ENCODE results near the gene PTPRG. TPM values are rescaled to one million over a fixed set of nuclear protein-coding genes. Genes with fewer than 3 reads are reported as not detected.

The PTPRG gene
- total RNA-seq, 2 experiments from 2014 or later, result not detected

GRCh38 chr3:61990327-61991027 lies 429.1 kb downstream of the PTPRG start:
- no peaks in the 10 kb centered on the region for H3K36me3 Mint-ChIP-seq (ENCODE audit: low read depth)
- no peak overlapping the region for H3K4me3 Mint-ChIP-seq

GRCh38 chr3:61991706-61992105 lies 430.3 kb downstream of the PTPRG start:
- no peaks in the 10 kb centered on the region for H3K9me3 Mint-ChIP-seq (ENCODE audit: insufficient read depth)
- ChIA-PET POLR2A (no interaction called here), CTCF (no interaction called here)
- no peak for ATAC-seq
- no peak overlapping the region for H3K4me3 Mint-ChIP-seq
- no peaks in the 10 kb centered on the region for H3K4me1 Mint-ChIP-seq (ENCODE audit: low read depth)
- H3K36me3 Mint-ChIP-seq (ENCODE audit: low read depth), result no peaks in the 10 kb centered on the region
- no peak overlapping the region for H3K27ac Mint-ChIP-seq
- H3K27me3 Mint-ChIP-seq (ENCODE audit: low read depth), result no peaks in the 10 kb centered on the region
- no peak for DNase-seq

More at GRCh38 chr3:61990327-61991027, 429.1 kb downstream of the PTPRG start:
- ATAC-seq, result no peak
- no peak for DNase-seq
- Mint-ChIP-seq H3K9me3 (ENCODE audit: insufficient read depth) (no peaks in the 10 kb centered on the region), H3K4me1 (ENCODE audit: low read depth) (no peaks in the 10 kb centered on the region), H3K27me3 (ENCODE audit: low read depth) (no peaks in the 10 kb centered on the region), H3K27ac (no peak overlapping the region)
- ChIA-PET POLR2A (interaction anchor here (0.6 kb wide), 1 partner anchor 15 kb away, joined by 4 read pairs; no protein-coding TSS in a partner anchor), CTCF (no interaction called here)

GRCh38 chr3:61996366-61996765 lies 435.0 kb downstream of the PTPRG start:
- DNase-seq, result no peak
- no peak overlapping the region for H3K27ac Mint-ChIP-seq
- H3K4me3 Mint-ChIP-seq, result no peak overlapping the region
- no peaks in the 10 kb centered on the region for H3K9me3 Mint-ChIP-seq (ENCODE audit: insufficient read depth)
- ATAC-seq, result no peak
- POLR2A ChIA-PET, result no interaction called here
- H3K4me1 Mint-ChIP-seq (ENCODE audit: low read depth), result no peaks in the 10 kb centered on the region
- no peaks in the 10 kb centered on the region for H3K36me3 Mint-ChIP-seq (ENCODE audit: low read depth)
- CTCF ChIA-PET, result no interaction called here
- H3K27me3 Mint-ChIP-seq (ENCODE audit: low read depth), result no peaks in the 10 kb centered on the region

- Mint-ChIP-seq H3K27me3 (ENCODE audit: low read depth) (no peaks in the 10 kb centered on the region), H3K36me3 (ENCODE audit: low read depth) (no peaks in the 10 kb centered on the region), H3K4me3 (no peak overlapping the region), H3K27ac (no peak overlapping the region), H3K9me3 (ENCODE audit: insufficient read depth) (no peaks in the 10 kb centered on the region), H3K4me1 (ENCODE audit: low read depth) (no peaks in the 10 kb centered on the region)
- ChIA-PET POLR2A (no interaction called here), CTCF (no interaction called here)
- DNase-seq (no peak), ATAC-seq (no peak)
These were observed 435.7 kb downstream of the PTPRG start for GRCh38 chr3:61997101-61997500.

- no peak overlapping the region for H3K4me3 Mint-ChIP-seq
- no peak for DNase-seq
- CTCF ChIA-PET, result no interaction called here
These were observed 442.5 kb downstream of the PTPRG start for GRCh38 chr3:62003835-62004234.

GRCh38 chr3:62007036-62007435 lies 445.7 kb downstream of the PTPRG start:
- no peak overlapping the region for H3K4me3 Mint-ChIP-seq
- DNase-seq, result no peak
- no peaks in the 10 kb centered on the region for H3K4me1 Mint-ChIP-seq (ENCODE audit: low read depth)
- POLR2A ChIA-PET, result no interaction called here
- CTCF ChIA-PET, result no interaction called here
- no peak overlapping the region for H3K27ac Mint-ChIP-seq
- no peaks in the 10 kb centered on the region for H3K36me3 Mint-ChIP-seq (ENCODE audit: low read depth)
- no peaks in the 10 kb centered on the region for H3K9me3 Mint-ChIP-seq (ENCODE audit: insufficient read depth)
- ATAC-seq, result no peak
- no peaks in the 10 kb centered on the region for H3K27me3 Mint-ChIP-seq (ENCODE audit: low read depth)

More at GRCh38 chr3:62003835-62004234, 442.5 kb downstream of the PTPRG start:
- Mint-ChIP-seq H3K9me3 (ENCODE audit: insufficient read depth) (no peaks in the 10 kb centered on the region), H3K36me3 (ENCODE audit: low read depth) (no peaks in the 10 kb centered on the region), H3K4me1 (ENCODE audit: low read depth) (no peaks in the 10 kb centered on the region), H3K27me3 (ENCODE audit: low read depth) (no peaks in the 10 kb centered on the region), H3K27ac (no peak overlapping the region)
- POLR2A ChIA-PET, result no interaction called here
- ATAC-seq, result no peak

GRCh38 chr3:62010989-62011388 lies 449.6 kb downstream of the PTPRG start:
- ChIA-PET CTCF (no interaction called here), POLR2A (no interaction called here)
- Mint-ChIP-seq H3K4me1 (ENCODE audit: low read depth) (no peaks in the 10 kb centered on the region), H3K27me3 (ENCODE audit: low read depth) (no peaks in the 10 kb centered on the region), H3K4me3 (no peak overlapping the region), H3K27ac (no peak overlapping the region), H3K9me3 (ENCODE audit: insufficient read depth) (no peaks in the 10 kb centered on the region), H3K36me3 (ENCODE audit: low read depth) (no peaks in the 10 kb centered on the region)
- DNase-seq (no peak), ATAC-seq (no peak)

- Mint-ChIP-seq H3K9me3 (ENCODE audit: insufficient read depth) (no peaks in the 10 kb centered on the region), H3K4me1 (ENCODE audit: low read depth) (no peaks in the 10 kb centered on the region), H3K4me3 (no peak overlapping the region), H3K36me3 (ENCODE audit: low read depth) (no peaks in the 10 kb centered on the region), H3K27ac (no peak overlapping the region), H3K27me3 (ENCODE audit: low read depth) (no peaks in the 10 kb centered on the region)
- POLR2A ChIA-PET, result no interaction called here
- no peak for DNase-seq
- ATAC-seq, result no peak
- CTCF ChIA-PET, result no interaction called here
These were observed 450.3 kb downstream of the PTPRG start for GRCh38 chr3:62011666-62012065.

GRCh38 chr3:62013951-62014350 lies 452.6 kb downstream of the PTPRG start:
- no peaks in the 10 kb centered on the region for H3K36me3 Mint-ChIP-seq (ENCODE audit: low read depth)
- no peaks in the 10 kb centered on the region for H3K27me3 Mint-ChIP-seq (ENCODE audit: low read depth)
- no peak overlapping the region for H3K27ac Mint-ChIP-seq
- ChIA-PET CTCF (no interaction called here), POLR2A (no interaction called here)
- ATAC-seq (no peak), DNase-seq (no peak)
- H3K4me1 Mint-ChIP-seq (ENCODE audit: low read depth), result no peaks in the 10 kb centered on the region
- peaks cover 3% of the 10 kb centered on the region for H3K9me3 Mint-ChIP-seq (ENCODE audit: insufficient read depth)
- no peak overlapping the region for H3K4me3 Mint-ChIP-seq

- H3K27ac Mint-ChIP-seq, result no peak overlapping the region
- no peak overlapping the region for H3K4me3 Mint-ChIP-seq
- ATAC-seq (no peak), DNase-seq (no peak)
- no peaks in the 10 kb centered on the region for H3K36me3 Mint-ChIP-seq (ENCODE audit: low read depth)
- CTCF ChIA-PET, result no interaction called here
- no peaks in the 10 kb centered on the region for H3K4me1 Mint-ChIP-seq (ENCODE audit: low read depth)
- no peaks in the 10 kb centered on the region for H3K27me3 Mint-ChIP-seq (ENCODE audit: low read depth)
- peaks cover 3% of the 10 kb centered on the region for H3K9me3 Mint-ChIP-seq (ENCODE audit: insufficient read depth)
- POLR2A ChIA-PET, result no interaction called here
These were observed 453.7 kb downstream of the PTPRG start for GRCh38 chr3:62015111-62015510.

- no peak overlapping the region for H3K27ac Mint-ChIP-seq
- H3K4me3 Mint-ChIP-seq, result no peak overlapping the region
- H3K4me1 Mint-ChIP-seq (ENCODE audit: low read depth), result no peaks in the 10 kb centered on the region
- CTCF ChIA-PET, result no interaction called here
- no peaks in the 10 kb centered on the region for H3K36me3 Mint-ChIP-seq (ENCODE audit: low read depth)
- peaks cover 3% of the 10 kb centered on the region for H3K27me3 Mint-ChIP-seq (ENCODE audit: low read depth)
- POLR2A ChIA-PET, result interaction anchor here (0.6 kb wide), 1 partner anchor 1451 kb away, joined by 3 read pairs; no protein-coding TSS in a partner anchor
- ATAC-seq, result no peak
- H3K9me3 Mint-ChIP-seq (ENCODE audit: insufficient read depth), result peaks cover 3% of the 10 kb centered on the region
- DNase-seq, result no peak
These were observed 458.5 kb downstream of the PTPRG start for GRCh38 chr3:62019906-62020305.

GRCh38 chr3:62020706-62021105 lies 459.3 kb downstream of the PTPRG start:
- Mint-ChIP-seq H3K9me3 (ENCODE audit: insufficient read depth) (peaks cover 3% of the 10 kb centered on the region), H3K4me3 (no peak overlapping the region), H3K27me3 (ENCODE audit: low read depth) (peaks cover 3% of the 10 kb centered on the region)

GRCh38 chr3:62022312-62022711 lies 460.9 kb downstream of the PTPRG start:
- DNase-seq (no peak), ATAC-seq (no peak)
- H3K4me3 Mint-ChIP-seq, result no peak overlapping the region
- POLR2A ChIA-PET, result no interaction called here
- CTCF ChIA-PET, result no interaction called here
- no peak overlapping the region for H3K27ac Mint-ChIP-seq
- peaks cover 3% of the 10 kb centered on the region for H3K9me3 Mint-ChIP-seq (ENCODE audit: insufficient read depth)
- H3K27me3 Mint-ChIP-seq (ENCODE audit: low read depth), result peaks cover 3% of the 10 kb centered on the region
- no peaks in the 10 kb centered on the region for H3K4me1 Mint-ChIP-seq (ENCODE audit: low read depth)
- H3K36me3 Mint-ChIP-seq (ENCODE audit: low read depth), result no peaks in the 10 kb centered on the region

More at GRCh38 chr3:62020706-62021105, 459.3 kb downstream of the PTPRG start:
- ChIA-PET POLR2A (interaction anchor here (0.6 kb wide), 1 partner anchor 1451 kb away, joined by 3 read pairs; no protein-coding TSS in a partner anchor), CTCF (no interaction called here)
- H3K4me1 Mint-ChIP-seq (ENCODE audit: low read depth), result no peaks in the 10 kb centered on the region
- no peaks in the 10 kb centered on the region for H3K36me3 Mint-ChIP-seq (ENCODE audit: low read depth)
- H3K27ac Mint-ChIP-seq, result no peak overlapping the region
- ATAC-seq (no peak), DNase-seq (no peak)

Measured in activated CD8-positive, alpha-beta T cell treated with anti-CD3 and anti-CD28 coated beads, Interleukin-2, amount 10 ng/mL, durations not matched to agents 7 days and 5 days (primary cell).